ENCODE measurements around the gene ESR1.

- no peak for TF ChIP-seq CTCF (IDR thresholded peaks at IDR 0.05; ENCODE audit: low read depth, low read length, missing input control)
- no peak for TF ChIP-seq MAX (IDR thresholded peaks at IDR 0.05)
These were observed 287.6 kb downstream of the ESR1 start for GRCh38 chr6:152094992-152095592.
